ENCODE measurements around the gene RIN1.

The RIN1 gene

GRCh38 chr11:66293777-66294625 lies 42.2 kb downstream of the RIN1 start:
- no peak for TF ChIP-seq CTCF (IDR thresholded peaks at IDR 0.05; ENCODE audit: low read depth, low read length, missing control alignments)
- no peak overlapping the region for H3K4me3 ChIP-seq (ENCODE audit: low read depth, low read length)
- DNase-seq (ENCODE audit: low read depth) = no peak

GRCh38 chr11:66293352-66293751 lies 42.9 kb downstream of the RIN1 start:
- no peak for DNase-seq (ENCODE audit: low read depth)
- no peak for TF ChIP-seq CTCF (IDR thresholded peaks at IDR 0.05; ENCODE audit: low read depth, low read length, missing control alignments)
- H3K4me3 ChIP-seq (ENCODE audit: low read depth, low read length) = no peak overlapping the region

GRCh38 chr11:66292543-66293332 lies 43.5 kb downstream of the RIN1 start:
- H3K4me3 ChIP-seq (ENCODE audit: low read depth, low read length) = no peak overlapping the region
- no peak for DNase-seq (ENCODE audit: low read depth)

GRCh38 chr11:66291706-66292542 lies 44.3 kb downstream of the RIN1 start, which contains the start of gene TMEM151A:
TMEM151A (plus strand) TSS chr11:66291894; CDS start chr11:66292014, 120 bp downstream.
- DNase-seq (ENCODE audit: low read depth) = no peak
- TF ChIP-seq CTCF (IDR thresholded peaks at IDR 0.05; ENCODE audit: low read depth, low read length, missing control alignments) = no peak
- H3K4me3 ChIP-seq (ENCODE audit: low read depth, low read length) = no peak within 1 kb of the TSS

More at GRCh38 chr11:66292543-66293332, 43.5 kb downstream of the RIN1 start:
- no peak for TF ChIP-seq CTCF (IDR thresholded peaks at IDR 0.05; ENCODE audit: low read depth, low read length, missing control alignments)

- no peak overlapping the region for H3K4me3 ChIP-seq (ENCODE audit: low read depth, low read length)
- no peak for DNase-seq (ENCODE audit: low read depth)
- TF ChIP-seq CTCF (IDR thresholded peaks at IDR 0.05; ENCODE audit: low read depth, low read length, missing control alignments) = no peak
Measured at GRCh38 chr11:66291303-66291705, 44.9 kb downstream of the RIN1 start.

DNA sequence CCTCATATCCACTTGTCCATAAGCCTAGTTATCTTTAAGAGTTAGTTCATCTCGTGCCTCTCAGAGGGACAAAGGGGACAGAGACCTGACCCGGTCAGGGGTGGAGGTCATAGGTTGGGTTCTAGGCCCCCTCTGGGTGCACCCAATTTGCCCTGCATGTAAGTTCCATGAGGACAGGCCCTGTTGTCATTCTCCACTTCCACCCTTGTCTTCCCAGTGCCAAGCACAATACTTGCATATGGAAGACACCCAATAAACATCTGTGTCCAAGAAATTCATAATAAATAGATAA lies 46.0 kb downstream of the RIN1 start:
- no peak for DNase-seq (ENCODE audit: low read depth)
- H3K4me3 ChIP-seq (ENCODE audit: low read depth, low read length) = no peak overlapping the region; the same call in 1 of the 2 replicates
- no peak for TF ChIP-seq CTCF (IDR thresholded peaks at IDR 0.05; ENCODE audit: low read depth, low read length, missing control alignments)

Measured in GM12864 (cell line).